IMR-90 (cell line): ENCODE data around the gene CXCL17. TPM values are rescaled to one million over a fixed set of nuclear protein-coding genes. Genes with fewer than 3 reads are reported as not detected.

ENCODE experiments used
- ATAC-seq: fragments of 200-7000 bp; cut with Tn5 transposase; 2 replicates; pipeline ENCODE4 v1.9.1; 2020; ENCODE audit warnings: low read depth, mild to moderate bottlenecking, moderate library complexity
- BruUV-seq: library from RNA; stranded (reverse); fragments of 400-500 nt; replicated peaks from 2 replicates; lab custom pipeline; 2021; lab: Mats Ljungman, UMichigan
- CTCF ChIA-PET: fragments of 300-600 bp; formaldehyde crosslinking; extraction: SDS; loops from one replicate; lab custom pipeline; 2021; ENCODE audit warnings: antibody characterized with exemption; lab: Yijun Ruan, JAX
- POLR2A ChIA-PET: fragments of 300-600 bp; sonication (Branson Sonifier 250); formaldehyde crosslinking; loops from one replicate; lab custom pipeline; 2022; ENCODE audit warnings: antibody characterized with exemption; ENCODE audit not compliant: unreplicated experiment; lab: Charles Lee
- DNase-seq: peaks from one replicate; pipeline ENCODE4 v3.0.0; 2013
- H2AFZ ChIP-seq: replicated peaks from 2 replicates; pipeline ENCODE3; 2013; ENCODE audit warnings: low read length, mild to moderate bottlenecking; ENCODE audit not compliant: poor library complexity
- H2AK5ac ChIP-seq: 2 replicates; pipeline ENCODE4 v1.6.1; 2013; ENCODE audit warnings: low read depth, low read length, inconsistent platforms
- H2AK9ac ChIP-seq: replicated peaks from 2 replicates; pipeline ENCODE3; 2013; ENCODE audit warnings: mild to moderate bottlenecking, low read depth, low read length, moderate library complexity; ENCODE audit not compliant: poor library complexity
- H2BK120ac ChIP-seq: 2 replicates; pipeline ENCODE4 v1.6.1; 2013; ENCODE audit warnings: low read depth, low read length, inconsistent platforms
- H2BK15ac ChIP-seq: 3 replicates; pipeline ENCODE4 v1.6.1; 2013; ENCODE audit warnings: low read depth, low read length, inconsistent platforms
- H2BK20ac ChIP-seq: 2 replicates; pipeline ENCODE4 v1.6.1; 2013; ENCODE audit warnings: low read depth, mild to moderate bottlenecking, inconsistent platforms, low read length, moderate library complexity
- H2BK5ac ChIP-seq: 2 replicates; pipeline ENCODE4 v1.6.1; 2013; ENCODE audit warnings: mild to moderate bottlenecking, low read depth, low read length, inconsistent platforms; ENCODE audit not compliant: poor library complexity, severe bottlenecking
- H3K14ac ChIP-seq: replicated peaks from 2 replicates; pipeline ENCODE4 v1.6.1; 2013; ENCODE audit warnings: low read depth, low read length, inconsistent platforms
- H3K18ac ChIP-seq: 2 replicates; pipeline ENCODE4 v1.6.1; 2013; ENCODE audit warnings: low read depth, low read length, control low read depth
- H3K23ac ChIP-seq: 2 replicates; pipeline ENCODE4 v1.6.1; 2013; ENCODE audit warnings: low read depth, low read length, inconsistent platforms
- H3K27ac ChIP-seq: 2 replicates; pipeline ENCODE4 v1.5.1; 2013; ENCODE audit warnings: mild to moderate bottlenecking, control low read depth, low read length; ENCODE audit not compliant: insufficient read depth
- H3K27me3 ChIP-seq: 2 replicates; pipeline ENCODE4 v1.6.1; 2013; ENCODE audit warnings: low read length; ENCODE audit not compliant: control insufficient read depth, insufficient read depth
- H3K36me3 ChIP-seq: 2 replicates; pipeline ENCODE4 v1.6.1; 2013; ENCODE audit warnings: low read length, mixed read lengths; ENCODE audit not compliant: control insufficient read depth, insufficient read depth
- H3K4ac ChIP-seq: 2 replicates; pipeline ENCODE4 v1.6.1; 2013; ENCODE audit warnings: low read depth, low read length, inconsistent platforms
- H3K4me1 ChIP-seq: 2 replicates; pipeline ENCODE4 v1.6.1; 2013; ENCODE audit warnings: low read length, mixed read lengths; ENCODE audit not compliant: control insufficient read depth, insufficient read depth
- H3K4me2 ChIP-seq: 2 replicates; pipeline ENCODE4 v1.6.1; 2013; ENCODE audit warnings: low read depth, mild to moderate bottlenecking, control low read depth, low read length, moderate library complexity
- H3K4me3 ChIP-seq: 2 replicates; pipeline ENCODE4 v1.5.1; 2013; ENCODE audit warnings: low read depth, mild to moderate bottlenecking, control low read depth, low read length, moderate library complexity; ENCODE audit not compliant: insufficient read depth
- H3K56ac ChIP-seq: 2 replicates; pipeline ENCODE4 v1.6.1; 2013; ENCODE audit warnings: low read length, inconsistent platforms; ENCODE audit not compliant: insufficient read depth; ENCODE audit errors: extremely low read depth
- H3K79me1 ChIP-seq, 2 experiments: 2 replicates each; pipeline ENCODE4 v1.6.1; 2013; ENCODE audit warnings: low read length in 2 of 2, inconsistent platforms in 1 of 2, low read depth in 1 of 2
- H3K9ac ChIP-seq: 2 replicates; pipeline ENCODE4 v1.6.1; 2013; ENCODE audit warnings: low read depth, low read length, control low read depth
- H3K9me1 ChIP-seq: 2 replicates; pipeline ENCODE4 v1.6.1; 2013; ENCODE audit warnings: low read length, inconsistent platforms; ENCODE audit not compliant: insufficient read depth
- H3K9me3 ChIP-seq: 2 replicates; pipeline ENCODE4 v1.6.1; 2013; ENCODE audit warnings: low read length; ENCODE audit not compliant: control insufficient read depth, insufficient read depth
- H4K20me1 ChIP-seq: 2 replicates; pipeline ENCODE4 v1.6.1; 2013; ENCODE audit warnings: low read length, inconsistent platforms; ENCODE audit not compliant: insufficient read depth
- H4K5ac ChIP-seq: 2 replicates; pipeline ENCODE4 v1.6.1; 2013; ENCODE audit warnings: mild to moderate bottlenecking, low read depth, low read length, control low read depth
- H4K8ac ChIP-seq, 2 experiments: 2 replicates each; pipeline ENCODE4 v1.6.1; 2013; ENCODE audit warnings: low read depth in 2 of 2, low read length in 2 of 2, control low read depth in 1 of 2, inconsistent platforms in 1 of 2
- H4K91ac ChIP-seq: 2 replicates; pipeline ENCODE4 v1.6.1; 2013; ENCODE audit warnings: low read depth, low read length, inconsistent platforms; ENCODE audit not compliant: insufficient read depth
- CEBPB ChIP-seq: IDR thresholded peaks from 2 replicates; pipeline ENCODE4 v1.6.1; 2012; ENCODE audit warnings: low read depth, low read length, improper control_type of control experiment
- FOS ChIP-seq: fragments of 150-350 bp; IDR thresholded peaks from 2 replicates; pipeline ENCODE4 v1.6.1; 2016; ENCODE audit warnings: low read depth, low read length
- MAFK ChIP-seq: IDR thresholded peaks from 2 replicates; pipeline ENCODE4 v1.6.1; 2012; ENCODE audit warnings: low read depth, low read length, improper control_type of control experiment
- NFE2L2 ChIP-seq: fragments of 150-350 bp; IDR thresholded peaks from 2 replicates; pipeline ENCODE4 v1.6.1; 2016; ENCODE audit warnings: low read depth, mild to moderate bottlenecking, low read length
- WGBS, 2 experiments: methylation state at CpG; one replicate each; pipeline versions ENCODE4 v1.1.5 to v1.1.7; 2013; ENCODE audit warnings: missing lambda C conversion rate in 2 of 2; ENCODE audit not compliant: insufficient read length in 1 of 2; ENCODE audit errors: extremely low coverage in 2 of 2; 5-methylcytosine and 5-hydroxymethylcytosine counted together
- dilution Hi-C: fragments of 300-500 bp; cut with HindIII; formaldehyde crosslinking; loops from one replicate; pipeline ENCODE4 v1.14.3; 2018; ENCODE audit warnings: low sequenced_read_pairs; ENCODE audit not compliant: unreplicated experiment
- in situ Hi-C: fragments of 300-500 bp; cut with MboI; formaldehyde crosslinking; loops from 3 replicates; pipeline ENCODE4 v1.14.3; 2019; ENCODE audit warnings: low sequenced_read_pairs, inconsistent platforms, mixed read lengths
- intact Hi-C: fragments of 100-400 bp; cut with micrococcal nuclease; formaldehyde crosslinking; loops from 2 replicates; pipeline ENCODE4 v1.10.0; 2022
- polyA plus RNA-seq, 3 experiments: library from polyadenylated mRNA; depleted of rRNA; stranded (reverse); fragments of >200 nt; gene quantifications; 2 replicates each; pipeline ENCODE4 v1.2.3, GENCODE V29; 2012; ENCODE audit warnings: low replicate concordance in 1 of 3
- total RNA-seq: library from RNA; depleted of rRNA; stranded (reverse); fragments of >200 nt; gene quantifications from 2 replicates; pipeline ENCODE4 v1.2.3, GENCODE V29; 2012
- TF ChIP-seq, protein P1 (sequence below): fragments of 150-350 bp; IDR thresholded peaks from 2 replicates; pipeline ENCODE4 v1.6.1; 2016; ENCODE audit warnings: low read depth, mild to moderate bottlenecking, low read length, moderate library complexity, borderline replicate concordance

CXCL17 gene
- total and polyA plus RNA-seq, 2 of the 4 experiments (the other 2 are of a cell fraction), result not detected

GRCh38 chr19:42435316-42435715 is 7.4 kb downstream of the CXCL17 start:
- no CpG with 5 or more reads among the region's 6 CpGs for WGBS, 2 experiments
- H3K79me1 ChIP-seq, result no peaks in the 10 kb centered on the region
- no peak overlapping the region for H4K8ac ChIP-seq
- no peak overlapping the region for H2BK5ac ChIP-seq
- ChIA-PET CTCF (no interaction called here), POLR2A (no interaction called here)
- H2BK20ac ChIP-seq, result no peak overlapping the region
- H3K9ac ChIP-seq, result no peak overlapping the region
- dilution Hi-C loops, result no loop called here
- H3K4me3 ChIP-seq, result no peak overlapping the region
- no peak overlapping the region for H3K18ac ChIP-seq
- H4K91ac ChIP-seq, result no peak overlapping the region
- H3K4me2 ChIP-seq, result no peak overlapping the region
- no peak overlapping the region for H2BK120ac ChIP-seq
- in situ Hi-C loops, result no loop called here
- no peaks in the 10 kb centered on the region for H3K4me1 ChIP-seq
- H3K4ac ChIP-seq, result no peak overlapping the region
- H3K14ac ChIP-seq, result no peak overlapping the region
- TF ChIP-seq, protein P1, sequence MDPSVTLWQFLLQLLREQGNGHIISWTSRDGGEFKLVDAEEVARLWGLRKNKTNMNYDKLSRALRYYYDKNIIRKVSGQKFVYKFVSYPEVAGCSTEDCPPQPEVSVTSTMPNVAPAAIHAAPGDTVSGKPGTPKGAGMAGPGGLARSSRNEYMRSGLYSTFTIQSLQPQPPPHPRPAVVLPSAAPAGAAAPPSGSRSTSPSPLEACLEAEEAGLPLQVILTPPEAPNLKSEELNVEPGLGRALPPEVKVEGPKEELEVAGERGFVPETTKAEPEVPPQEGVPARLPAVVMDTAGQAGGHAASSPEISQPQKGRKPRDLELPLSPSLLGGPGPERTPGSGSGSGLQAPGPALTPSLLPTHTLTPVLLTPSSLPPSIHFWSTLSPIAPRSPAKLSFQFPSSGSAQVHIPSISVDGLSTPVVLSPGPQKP, result no peak
- TF ChIP-seq MAFK (no peak), FOS (no peak), NFE2L2 (no peak), CEBPB (no peak)
- H4K20me1 ChIP-seq, result no peaks in the 10 kb centered on the region
- BruUV-seq, result no TSS peak
- no peaks in the 10 kb centered on the region for H3K9me3 ChIP-seq
- H3K56ac ChIP-seq, result no peak overlapping the region
- H3K9me1 ChIP-seq, result peaks cover 3% of the 10 kb centered on the region; the same call in 1 of the 2 replicates
- no peaks in the 10 kb centered on the region for H3K36me3 ChIP-seq
- no peaks in the 10 kb centered on the region; the same call in 1 of the 2 replicates for H3K27me3 ChIP-seq
- intact Hi-C loops, result no loop called here
- no peak overlapping the region for H3K27ac ChIP-seq
- ATAC-seq (no peak), DNase-seq (no peak)
- no peak overlapping the region for H4K5ac ChIP-seq
- H2BK15ac ChIP-seq, result no peak overlapping the region
- no peak overlapping the region for H2AFZ ChIP-seq
- H2AK9ac ChIP-seq, result no peak overlapping the region
- no peak overlapping the region for H2AK5ac ChIP-seq
- no peak overlapping the region for H3K23ac ChIP-seq
